Natural killer cell (primary cell): ENCODE results near the gene UCHL5. TPM values are rescaled to one million over a fixed set of nuclear protein-coding genes. Genes with fewer than 3 reads are reported as not detected.

ENCODE experiments used
- ATAC-seq, 3 donors: fragments of 150-1000 bp in 2 of 3; fragments of 200-7000 bp in 1 of 3; cut with Tn5 transposase; 1 replicate in 1 of 3; 2 replicates in 2 of 3; pipeline ENCODE4 v1.10.0; 2021; ENCODE audit warnings: mild to moderate bottlenecking in 2 of 3, moderate library complexity in 2 of 3
- DNase-seq, 2 donors: peaks; one replicate each; pipeline versions ENCODE4 v3.0.0 to v3.0.0-alpha.2; 2013 to 2021; ENCODE audit warnings: mixed read lengths in 1 of 2
- H3K27ac ChIP-seq: one replicate; pipeline ENCODE4 v1.5.1; 2013; ENCODE audit warnings: mild to moderate bottlenecking, low read length
- H3K27me3 ChIP-seq: one replicate; pipeline ENCODE4 v1.6.1; 2013; ENCODE audit warnings: low read length; ENCODE audit not compliant: control insufficient read depth, insufficient read depth
- H3K36me3 ChIP-seq: one replicate; pipeline ENCODE4 v1.6.1; 2013; ENCODE audit warnings: low read length; ENCODE audit not compliant: control insufficient read depth, insufficient read depth
- H3K4me1 ChIP-seq: one replicate; pipeline ENCODE4 v1.6.1; 2013; ENCODE audit warnings: low read length; ENCODE audit not compliant: control insufficient read depth, insufficient read depth
- H3K4me3 ChIP-seq: one replicate; pipeline ENCODE4 v1.5.1; 2013; ENCODE audit warnings: low read length
- H3K9me3 ChIP-seq: one replicate; pipeline ENCODE4 v1.6.1; 2013; ENCODE audit warnings: low read length; ENCODE audit not compliant: control insufficient read depth, insufficient read depth
- H3K27ac Mint-ChIP-seq, 2 donors: one replicate each; pipeline ENCODE4 v1.8.0; 2022; ENCODE audit warnings: mild to moderate bottlenecking in 2 of 2, mixed read lengths in 2 of 2, moderate library complexity in 1 of 2
- H3K27me3 Mint-ChIP-seq, 2 donors: one replicate each; pipeline ENCODE4 v1.8.0; 2022; ENCODE audit warnings: low read depth in 2 of 2, mixed read lengths in 2 of 2
- H3K36me3 Mint-ChIP-seq: one replicate; pipeline ENCODE4 v1.8.0; 2022; ENCODE audit warnings: mixed read lengths
- H3K4me1 Mint-ChIP-seq, 2 donors: one replicate each; pipeline ENCODE4 v1.8.0; 2022; ENCODE audit warnings: mixed read lengths in 2 of 2
- H3K4me3 Mint-ChIP-seq: one replicate; pipeline ENCODE4 v1.8.0; 2022; ENCODE audit warnings: mild to moderate bottlenecking, moderate library complexity, mixed read lengths
- H3K9me3 Mint-ChIP-seq, 2 donors: one replicate each; pipeline ENCODE4 v1.8.0; 2022; ENCODE audit warnings: mixed read lengths in 2 of 2
- CTCF ChIP-seq: fragments of 200-600 bp; IDR thresholded peaks from one replicate; pipeline ENCODE4 v1.8.0; 2022; ENCODE audit warnings: antibody characterized with exemption
- WGBS: methylation state at CpG from one replicate; pipeline ENCODE4 v1.1.7; 2013; ENCODE audit warnings: missing lambda C conversion rate; ENCODE audit not compliant: insufficient coverage; 5-methylcytosine and 5-hydroxymethylcytosine counted together
- intact Hi-C: fragments of 100-400 bp; cut with micrococcal nuclease; formaldehyde crosslinking; loops from one replicate; pipeline ENCODE4 v1.14.2; 2022
- total RNA-seq, 4 donors: library from RNA; stranded (reverse); fragments of 120-200 nt in 1 of 4; gene quantifications; one replicate each; pipeline versions ENCODE4 v1.2.3 to v1.2.4, GENCODE V29; 2013 to 2022

Gene UCHL5
- total RNA-seq, 3 donors from 2014 or later (not counting 1 experiment from before 2014, with no cell fraction given): 44.3 to 53.9 (median 51.9) TPM

GRCh38 chr1:193086342-193086741 is 27.2 kb upstream of the UCHL5 start:
- WGBS: 100% methylated on average over 1 of the region's 3 CpGs
- Histone ChIP-seq H3K27me3 (no peaks in the 10 kb centered on the region), H3K4me1 (no peaks in the 10 kb centered on the region), H3K9me3 (no peaks in the 10 kb centered on the region), H3K27ac (no peak overlapping the region), H3K4me3 (no peak overlapping the region), H3K36me3 (peaks cover 51% of the 10 kb centered on the region)
- DNase-seq (no peak), ATAC-seq (no peak)
- Mint-ChIP-seq H3K4me1 (no peaks in the 10 kb centered on the region), H3K4me3 (no peak overlapping the region), H3K27ac (no peak overlapping the region), H3K27me3 (no peaks in the 10 kb centered on the region), H3K36me3 (peaks cover 13% of the 10 kb centered on the region), H3K9me3 (no peaks in the 10 kb centered on the region)
- TF ChIP-seq CTCF: no peak
- intact Hi-C loops: no loop called here

- TF ChIP-seq CTCF: no peak
- peaks cover 13% of the 10 kb centered on the region for H3K36me3 Mint-ChIP-seq
- DNase-seq (no peak), ATAC-seq (no peak)
- H3K27ac Mint-ChIP-seq: no peak overlapping the region
- H3K4me3 Mint-ChIP-seq: no peak overlapping the region
- H3K4me1 Mint-ChIP-seq: no peaks in the 10 kb centered on the region
- Histone ChIP-seq H3K36me3 (peaks cover 58% of the 10 kb centered on the region), H3K9me3 (no peaks in the 10 kb centered on the region), H3K4me3 (no peak overlapping the region), H3K27ac (no peak overlapping the region), H3K27me3 (no peaks in the 10 kb centered on the region), H3K4me1 (no peaks in the 10 kb centered on the region)
- H3K27me3 Mint-ChIP-seq: no peaks in the 10 kb centered on the region
- WGBS: no CpG with 5 or more reads among the region's 1 CpG
- no peaks in the 10 kb centered on the region for H3K9me3 Mint-ChIP-seq
- intact Hi-C loops: no loop called here
Measured at GRCh38 chr1:193085263-193085662, 26.1 kb upstream of the UCHL5 start.

GRCh38 chr1:193083365-193084088 is 24.4 kb upstream of the UCHL5 start:
- TF ChIP-seq CTCF: no peak
- H3K36me3 ChIP-seq: peaks cover 67% of the 10 kb centered on the region
- DNase-seq: no peak
- H3K27me3 ChIP-seq: no peaks in the 10 kb centered on the region
- Mint-ChIP-seq H3K4me1 (no peaks in the 10 kb centered on the region), H3K27ac (no peak overlapping the region), H3K27me3 (no peaks in the 10 kb centered on the region), H3K4me3 (no peak overlapping the region), H3K36me3 (peaks cover 16% of the 10 kb centered on the region), H3K9me3 (no peaks in the 10 kb centered on the region)
- 85% methylated on average over 4 of the region's 6 CpGs for WGBS
- H3K9me3 ChIP-seq: no peaks in the 10 kb centered on the region
- no peaks in the 10 kb centered on the region for H3K4me1 ChIP-seq
- no peak for ATAC-seq
- intact Hi-C loops: no loop called here
- no peak overlapping the region for H3K27ac ChIP-seq
- no peak overlapping the region for H3K4me3 ChIP-seq

GRCh38 chr1:193079187-193079586 is 20.0 kb upstream of the UCHL5 start:
- Mint-ChIP-seq H3K4me3 (no peak overlapping the region), H3K9me3 (no peaks in the 10 kb centered on the region), H3K36me3 (peaks cover 25% of the 10 kb centered on the region), H3K27me3 (no peaks in the 10 kb centered on the region), H3K4me1 (peaks cover 5 to 12% of the 10 kb centered on the region in 2 donors), H3K27ac (no peak overlapping the region)
- Histone ChIP-seq H3K4me1 (no peaks in the 10 kb centered on the region), H3K27ac (no peak overlapping the region), H3K4me3 (no peak overlapping the region), H3K27me3 (no peaks in the 10 kb centered on the region), H3K36me3 (peaks cover 62% of the 10 kb centered on the region), H3K9me3 (no peaks in the 10 kb centered on the region)
- no peak for TF ChIP-seq CTCF
- ATAC-seq (no peak), DNase-seq (no peak)
- intact Hi-C loops: no loop called here
- WGBS: 100% methylated on average over 2 of the region's 3 CpGs
